Measurements from ENCODE around the gene ARL6IP6.
A peak's percentile ranks its signal among the peaks of the same experiment; 100 is the strongest.
"Not testable (repeated sequence)": the region's sequence is repeated elsewhere in the genome, so short reads cannot be mapped to it uniquely, and the experiment has no call there.

ARL6IP6 gene

DNA sequence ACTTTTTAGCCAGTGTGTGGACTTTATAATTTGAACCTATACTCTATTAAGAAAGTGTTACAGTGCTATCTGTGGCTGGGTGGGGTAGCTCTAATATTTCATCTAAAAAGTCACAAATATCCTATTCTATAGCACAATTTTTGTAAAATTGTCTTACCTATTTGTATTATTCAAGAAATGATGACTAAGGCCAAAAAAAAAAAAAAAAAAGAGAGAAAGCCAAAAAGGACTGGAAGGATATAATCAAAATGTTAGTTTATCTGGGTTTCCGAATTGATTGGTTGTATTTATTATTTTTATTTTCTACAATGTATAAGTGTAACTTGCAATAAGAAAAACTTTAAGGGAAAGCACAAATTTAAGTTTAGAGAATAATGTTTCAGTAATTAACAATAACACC, 5.5 kb downstream of the ARL6IP6 start:
- no peak for DNase-seq

DNA sequence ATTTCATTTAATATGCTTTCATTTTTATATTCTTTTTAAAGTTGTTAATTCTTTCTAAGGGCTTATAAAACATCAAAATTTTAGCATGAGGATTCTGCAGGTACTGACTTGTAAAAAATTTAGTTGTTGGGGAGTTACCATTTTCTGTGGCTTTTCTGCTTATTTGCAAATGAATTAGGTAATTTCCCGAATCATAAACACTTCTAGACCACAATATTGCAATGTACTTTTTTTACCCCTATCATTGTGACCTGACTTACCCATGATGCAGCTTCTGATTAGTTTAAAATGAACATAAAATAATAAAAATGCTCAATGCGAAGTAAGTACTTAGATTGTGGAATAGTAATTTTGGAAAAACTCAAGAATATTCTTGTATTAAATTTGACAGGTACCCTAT, 11.4 kb downstream of the ARL6IP6 start:
- peak; percentile 52 for DNase-seq

DNA sequence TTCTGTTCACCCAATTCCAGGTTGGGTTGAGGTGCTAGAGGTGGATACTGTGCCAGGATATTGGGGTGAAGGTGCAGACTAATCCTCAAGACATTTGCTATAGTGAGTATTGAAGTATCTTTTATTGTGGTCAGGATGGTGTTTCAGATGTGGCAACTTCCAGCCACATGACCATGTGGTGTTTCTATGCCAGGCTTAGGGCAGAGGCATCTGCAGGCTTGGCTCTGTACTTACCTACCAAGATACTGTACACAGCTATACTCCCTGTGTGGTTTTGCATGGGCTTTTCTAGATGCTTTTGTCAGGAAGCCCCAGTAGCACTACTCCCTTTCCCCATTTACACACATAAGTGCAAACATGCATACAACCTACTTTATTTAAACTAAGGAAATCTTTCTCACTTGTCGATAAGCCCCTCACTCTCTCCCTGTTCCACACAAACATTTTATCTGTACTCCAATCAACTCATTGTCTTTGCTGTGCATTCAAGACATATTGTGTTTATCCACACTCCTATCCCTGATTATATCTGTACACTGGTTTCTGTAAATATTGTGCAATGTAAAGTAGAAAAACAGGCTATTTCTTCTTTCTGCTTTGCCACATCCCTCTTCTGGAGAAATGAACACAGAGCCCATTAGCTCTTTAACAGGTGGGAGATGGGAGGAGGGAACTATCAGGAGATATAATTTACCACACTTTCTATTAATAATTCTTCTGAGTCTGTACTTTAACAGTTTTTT, 12.3 kb downstream of the ARL6IP6 start:
- peak; percentile 82 for DNase-seq

DNA sequence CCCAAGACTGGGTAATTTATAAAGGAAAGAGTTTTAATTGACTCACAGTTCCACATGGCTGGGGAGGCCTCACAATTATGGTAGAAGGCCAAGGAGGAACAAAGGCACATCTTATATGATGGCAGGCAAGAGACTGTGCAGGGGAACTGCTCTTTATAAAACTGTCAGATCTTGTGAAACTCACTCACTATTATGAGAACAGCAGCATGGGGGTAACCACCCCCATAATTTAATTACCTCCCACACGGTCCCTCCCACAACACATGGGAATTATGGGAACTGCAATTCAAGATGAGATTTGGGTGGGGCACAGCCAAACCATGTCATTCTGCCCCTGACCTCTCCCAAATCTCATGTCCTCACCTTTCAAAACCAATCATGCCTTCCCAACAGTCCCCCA, 19.1 kb downstream of the ARL6IP6 start:
- DNase-seq: not testable (repeated sequence)

DNA sequence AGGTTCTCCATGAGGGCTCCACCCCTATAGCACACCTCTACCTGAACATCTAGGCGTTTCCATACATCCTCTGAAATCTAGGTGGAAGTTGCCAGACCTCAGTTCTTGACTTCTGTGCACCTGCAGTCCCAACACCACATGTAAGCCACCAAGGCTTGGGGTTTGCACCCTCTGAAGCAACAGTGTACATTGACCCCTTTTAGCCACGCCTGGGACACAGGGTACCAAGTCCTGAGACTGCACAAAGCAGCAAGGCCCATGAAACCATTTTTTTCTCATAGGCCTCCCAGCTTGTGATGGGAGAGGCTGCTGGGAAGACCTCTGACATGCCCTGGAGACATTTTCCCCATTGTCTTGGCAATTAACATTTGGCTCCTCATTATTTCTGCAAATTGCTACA, 20.0 kb downstream of the ARL6IP6 start:
- DNase-seq: no peak

DNA sequence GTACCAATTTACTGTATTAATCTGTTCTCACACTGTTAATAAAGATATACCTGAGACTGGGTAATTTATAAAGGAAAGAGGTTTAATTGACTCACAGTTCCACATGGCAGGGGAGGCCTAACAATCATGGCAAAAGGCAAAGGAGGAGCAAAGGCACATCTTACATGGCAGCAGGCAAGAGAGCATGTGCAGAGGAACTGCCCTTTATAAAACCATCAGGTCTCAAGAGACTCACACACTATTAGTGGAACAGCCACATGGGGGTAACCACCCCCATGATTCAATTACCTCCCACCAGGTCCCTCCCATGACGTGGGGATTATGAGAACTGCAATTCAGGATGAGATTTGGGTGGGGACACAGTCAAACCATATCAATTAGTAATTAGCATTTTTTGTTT, 21.3 kb downstream of the ARL6IP6 start:
- not testable (repeated sequence) for DNase-seq

DNA sequence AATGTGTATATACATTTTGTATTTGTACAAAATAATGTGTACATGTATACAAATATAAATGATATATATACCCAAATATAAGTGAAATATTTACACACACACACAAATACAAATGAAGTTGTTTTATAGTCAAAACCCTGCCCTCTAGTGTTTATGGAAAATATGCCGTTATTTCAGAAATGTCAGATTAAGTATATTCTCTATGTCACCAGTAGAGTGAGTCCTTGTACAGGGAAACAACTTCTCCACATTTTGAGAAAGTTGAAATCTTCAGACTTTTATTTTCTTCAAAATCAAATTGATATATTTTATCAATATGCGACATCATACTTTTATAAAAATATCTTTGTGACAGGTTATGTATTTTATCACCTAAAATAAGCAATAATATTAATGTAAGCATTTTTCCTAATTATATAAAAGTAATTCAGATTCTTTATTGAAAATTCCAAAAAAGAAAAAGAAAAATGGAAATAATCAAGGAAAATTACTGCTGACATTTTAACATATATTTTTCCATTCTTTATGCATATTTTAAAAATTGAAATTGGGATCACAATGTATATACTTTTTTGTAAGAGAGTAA, 22.4 kb downstream of the ARL6IP6 start:
- DNase-seq: peak; percentile 87

DNA sequence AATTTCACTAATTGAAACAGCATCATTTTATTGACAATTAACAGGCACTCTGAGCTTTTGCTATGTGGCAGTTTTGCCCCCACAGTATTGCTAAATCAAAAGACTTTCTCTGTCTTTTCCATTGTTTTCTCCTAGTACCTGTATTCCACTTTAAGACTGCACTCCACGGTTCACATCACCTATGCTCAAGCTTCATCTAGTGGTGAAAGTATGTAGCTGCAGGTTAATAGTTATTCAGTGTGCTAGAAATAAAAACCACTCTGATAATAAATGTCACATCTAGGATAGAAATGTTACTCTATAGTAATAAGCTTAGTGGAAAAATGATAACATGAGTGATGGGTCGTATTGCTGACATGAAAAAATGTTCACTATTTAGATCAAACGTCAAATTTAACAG, 24.6 kb downstream of the ARL6IP6 start:
- peak; percentile 50 for DNase-seq

DNA sequence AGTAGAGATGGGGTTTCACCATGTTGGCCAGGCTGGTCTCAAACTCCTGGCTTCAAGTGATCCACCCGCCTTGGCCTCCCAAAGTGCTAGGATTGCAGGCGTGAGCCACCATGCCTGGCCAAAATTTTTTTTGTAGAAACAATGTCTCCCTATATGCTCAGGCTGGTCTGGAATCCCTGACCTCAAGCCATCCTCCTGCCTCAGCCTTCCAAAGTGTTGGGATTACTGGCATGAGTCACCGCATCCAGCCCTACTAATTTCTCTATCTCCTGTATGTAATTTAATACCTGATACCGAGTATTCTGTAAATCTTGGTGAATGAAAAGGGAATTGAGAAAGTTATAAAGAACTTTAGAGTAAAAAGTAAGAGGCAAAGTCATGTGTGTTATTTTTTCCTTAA, 29.3 kb downstream of the ARL6IP6 start:
- not testable (repeated sequence) for DNase-seq

DNA sequence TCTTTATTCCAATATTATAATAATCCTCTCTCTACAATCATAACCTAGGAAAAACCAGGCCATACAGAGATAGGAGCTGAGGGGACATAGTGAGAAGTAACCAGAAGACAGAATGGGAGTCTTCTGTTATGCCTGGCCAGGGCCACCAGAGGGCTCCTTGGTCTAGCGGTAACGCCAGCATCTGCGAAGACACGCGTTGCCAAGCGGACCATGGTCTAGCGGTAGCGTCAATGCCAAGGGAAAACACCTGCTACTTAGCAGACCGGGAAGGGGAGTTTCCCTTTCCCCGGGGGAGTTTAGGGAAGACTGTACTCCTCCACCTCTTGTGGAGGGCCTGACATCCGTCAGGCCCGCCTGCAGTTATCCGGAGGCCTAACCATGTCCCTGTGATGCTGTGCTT, 36.6 kb downstream of the ARL6IP6 start:
- peak; percentile 24 for DNase-seq

DNA sequence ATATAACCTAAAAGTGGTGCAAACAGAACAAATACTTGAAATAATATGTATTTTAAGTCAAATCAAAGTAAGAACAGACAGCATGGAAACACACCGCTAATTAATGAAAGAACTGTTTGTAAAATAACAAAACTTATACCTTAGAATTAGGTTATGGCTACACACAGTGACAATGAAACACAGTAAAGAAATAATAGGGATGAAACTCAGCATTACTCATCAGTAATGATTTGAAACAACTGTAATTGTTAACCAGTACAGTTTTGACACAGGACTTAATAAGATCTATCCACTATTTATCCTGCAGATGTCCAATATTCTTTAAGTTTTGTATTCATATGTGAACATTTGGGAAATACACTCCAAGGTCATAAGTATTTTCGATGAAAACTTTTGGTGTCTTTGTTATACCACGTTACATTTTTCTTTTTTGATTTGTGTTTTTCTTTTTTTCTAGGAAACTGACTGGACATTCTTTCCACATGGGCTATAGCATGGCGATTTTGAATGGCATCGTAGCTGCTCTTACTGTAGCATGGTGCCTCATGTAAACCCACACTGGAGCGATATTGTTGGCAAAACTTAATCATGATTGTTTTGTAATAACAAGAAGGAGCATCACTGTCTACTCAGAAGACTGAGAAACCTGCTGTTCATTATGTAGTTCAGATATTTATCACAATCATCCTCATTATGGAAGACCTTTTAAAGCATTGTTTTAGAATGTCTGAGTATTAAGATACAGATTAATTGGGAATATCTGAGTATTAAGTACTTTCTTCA, 41.1 kb downstream of the ARL6IP6 start:
- DNase-seq: no peak

DNA sequence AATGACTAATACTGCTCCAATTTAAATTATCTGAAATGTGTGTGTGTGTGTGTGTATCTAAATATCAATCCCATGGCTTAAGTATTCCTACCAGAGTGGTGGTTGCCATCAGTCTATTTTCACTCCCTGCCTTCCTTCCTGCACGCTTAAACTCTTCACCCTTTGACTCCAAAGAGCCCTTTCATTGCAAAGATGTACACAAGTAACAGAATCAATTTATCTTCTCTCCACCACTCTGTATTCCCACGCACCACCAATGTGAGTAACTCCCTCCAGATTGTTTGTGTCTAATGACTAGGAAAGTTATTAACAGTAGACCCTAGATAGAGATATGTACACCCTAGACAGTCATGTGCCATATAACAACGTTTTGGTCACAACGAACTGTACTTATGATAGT, 42.8 kb downstream of the ARL6IP6 start:
- no peak for DNase-seq

DNA sequence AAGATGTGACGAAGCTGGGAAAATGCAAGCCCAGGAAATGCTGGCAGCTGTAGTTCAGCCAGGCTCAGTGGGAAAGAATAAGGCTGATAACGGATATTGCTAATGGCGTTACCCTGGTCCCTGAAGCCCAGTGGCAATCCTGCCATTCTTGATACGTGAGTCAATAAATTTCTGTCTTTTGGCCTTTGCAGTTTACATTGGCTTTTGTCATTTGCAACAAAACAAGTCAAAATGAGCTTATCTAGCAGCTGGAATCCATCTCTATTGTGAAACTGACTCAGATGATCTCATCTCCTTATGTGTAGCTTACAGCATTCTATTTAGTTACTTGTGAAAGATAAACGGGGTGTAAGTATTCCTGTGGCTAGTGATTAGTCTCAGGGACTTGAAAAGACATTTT, 43.8 kb downstream of the ARL6IP6 start:
- DNase-seq: peak; percentile 8

DNA sequence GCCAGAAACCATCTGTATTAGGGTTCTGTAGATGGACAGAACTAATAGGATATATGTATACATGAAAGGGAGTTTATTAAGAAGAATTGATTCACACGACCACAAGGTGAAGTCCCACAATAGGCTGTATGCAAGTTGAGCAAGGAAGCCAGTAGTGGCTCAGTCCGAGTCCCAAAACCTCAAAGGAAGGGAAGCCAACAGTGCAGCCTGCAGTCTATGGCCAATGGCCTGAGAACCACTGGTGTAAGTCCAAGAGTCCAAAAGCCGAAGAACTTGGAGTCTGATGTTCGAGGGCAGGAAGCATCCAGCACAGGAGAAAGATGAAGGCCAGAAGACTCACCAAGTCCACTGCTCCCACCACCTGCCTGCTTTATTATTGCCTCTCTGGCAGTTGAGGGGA, 44.8 kb downstream of the ARL6IP6 start:
- not testable (repeated sequence) for DNase-seq

DNA sequence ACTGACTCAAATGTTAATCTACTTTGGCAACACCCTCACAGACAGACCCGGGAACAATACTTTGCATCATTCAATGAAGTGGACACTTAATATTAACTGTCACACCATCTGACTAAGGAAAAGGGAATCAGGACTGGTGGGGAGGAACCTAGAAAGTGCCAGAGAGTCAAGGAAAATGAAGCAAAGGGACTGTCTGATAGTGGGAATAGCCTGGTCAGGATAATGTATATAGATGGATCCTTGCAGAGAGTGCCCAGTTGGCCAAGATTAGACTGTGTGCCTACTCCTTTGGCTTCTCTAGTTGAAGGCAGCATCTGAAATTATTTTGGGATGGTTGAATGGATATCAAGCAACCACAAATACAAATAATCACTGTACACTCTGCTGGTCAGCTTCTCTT, 45.2 kb downstream of the ARL6IP6 start:
- DNase-seq: no peak

DNA sequence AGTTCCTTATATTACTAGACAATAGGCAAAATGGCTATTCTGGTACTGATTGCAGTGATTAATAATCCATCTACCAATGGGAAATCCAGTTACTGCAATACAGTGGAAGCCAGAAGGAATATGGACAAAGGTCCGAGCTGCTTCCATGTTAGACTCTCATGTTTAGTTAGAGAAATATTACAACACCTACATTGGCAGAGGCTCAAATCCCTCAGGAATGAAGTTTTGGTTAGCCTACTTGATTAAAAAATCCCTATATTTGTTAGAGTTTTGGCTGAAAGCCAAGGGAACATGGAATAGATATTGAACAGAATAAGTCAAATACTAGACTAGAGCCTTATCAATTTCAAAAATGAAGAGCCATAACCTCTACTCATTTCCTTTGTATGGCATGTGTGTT, 48.5 kb downstream of the ARL6IP6 start:
- no peak for DNase-seq

DNA sequence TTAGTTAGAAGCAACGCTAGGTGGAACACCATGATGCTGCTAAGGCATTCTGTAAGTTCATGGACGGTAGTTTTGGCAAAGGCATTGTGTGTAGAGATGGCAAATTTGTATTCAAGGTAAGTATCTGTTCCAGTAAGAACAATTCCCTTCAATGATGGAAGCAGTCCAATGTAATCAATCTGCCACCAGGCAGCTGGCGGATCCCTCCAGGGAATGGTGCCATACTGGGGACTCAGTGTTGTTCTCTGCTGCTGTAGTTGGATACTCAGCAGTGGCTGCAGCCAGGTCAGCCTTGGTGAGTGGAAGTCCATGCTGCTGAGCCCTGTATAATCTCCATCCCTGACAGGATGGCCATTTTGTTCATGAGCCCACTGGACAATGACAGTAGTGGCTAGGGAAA, 62.8 kb downstream of the ARL6IP6 start:
- DNase-seq: no peak

DNA sequence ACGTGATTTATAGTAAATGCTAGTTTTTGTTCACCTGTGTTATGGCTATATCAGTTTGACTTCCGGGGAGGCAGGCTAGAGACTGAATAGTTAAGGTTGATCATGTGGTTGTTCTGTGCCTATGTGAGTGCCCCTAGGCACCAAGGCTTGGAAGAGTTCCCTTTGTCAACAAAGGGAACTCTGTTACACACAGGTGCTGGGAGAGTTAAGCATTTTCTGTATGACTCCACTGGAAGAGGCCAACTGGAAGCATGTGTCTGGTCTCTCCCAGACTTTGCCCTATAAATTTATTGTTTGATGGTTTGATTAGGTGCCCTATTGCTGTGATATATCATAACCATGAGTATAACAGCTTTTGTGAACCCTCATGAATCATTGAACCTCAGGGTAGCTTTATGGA, 63.8 kb downstream of the ARL6IP6 start:
- DNase-seq: no peak

DNA sequence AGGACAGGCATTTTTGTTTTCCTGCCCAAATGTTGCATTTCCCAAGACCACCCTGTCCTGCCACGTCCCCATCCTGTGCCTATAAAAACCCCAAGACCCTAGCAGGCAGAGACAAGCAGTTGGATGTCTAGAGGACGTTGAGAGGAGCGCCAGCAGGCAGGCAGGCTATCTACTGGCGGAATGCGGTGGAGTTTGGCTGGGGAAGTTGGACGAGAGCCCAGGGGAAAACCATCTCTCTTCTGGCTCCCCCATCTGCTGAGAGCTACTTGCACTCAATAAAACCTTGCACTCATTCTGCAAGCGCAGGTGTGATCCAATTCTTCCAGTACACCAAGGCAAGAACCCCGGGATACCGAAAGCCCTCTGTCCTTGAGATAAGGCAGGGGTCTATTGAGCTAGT, 72.5 kb downstream of the ARL6IP6 start:
- no peak for DNase-seq

DNA sequence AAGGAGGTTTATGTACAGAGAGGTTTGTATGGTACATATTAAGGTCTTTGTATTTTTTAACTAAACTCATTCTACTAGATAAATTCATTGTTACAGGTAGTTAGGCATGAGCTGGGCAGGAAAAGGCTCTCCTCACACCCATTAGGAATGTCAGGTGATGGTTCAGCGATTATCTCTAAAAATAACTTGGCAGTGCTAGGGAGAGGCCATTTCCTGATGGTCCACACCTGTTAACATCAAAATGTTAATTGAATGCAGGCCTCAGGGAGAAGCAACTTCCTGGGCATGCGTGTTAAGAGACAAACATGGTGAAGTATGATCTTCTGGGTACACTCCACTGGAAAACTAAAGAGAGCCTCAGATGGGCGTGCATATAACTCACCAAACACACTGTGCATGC, 73.6 kb downstream of the ARL6IP6 start:
- DNase-seq: no peak

DNA sequence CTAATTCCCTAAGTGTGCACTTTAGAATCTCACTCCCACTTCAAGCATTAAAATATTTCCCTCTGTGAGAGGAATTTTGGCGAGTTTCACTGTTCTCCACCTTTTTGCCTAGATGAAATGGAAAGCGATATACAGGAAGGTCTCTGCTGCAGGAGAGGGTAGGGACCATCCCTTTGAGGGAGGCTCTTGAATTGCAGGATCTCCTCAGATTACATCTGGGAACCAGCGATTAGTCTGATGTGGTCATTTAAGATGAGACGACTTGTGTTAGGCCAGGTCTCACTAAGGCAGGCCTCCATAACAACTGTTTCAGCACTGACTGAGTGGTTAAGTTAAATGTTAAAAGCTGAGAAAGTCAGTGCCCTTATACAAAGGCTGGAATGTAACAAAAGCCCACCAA, 74.6 kb downstream of the ARL6IP6 start:
- DNase-seq: no peak

DNA sequence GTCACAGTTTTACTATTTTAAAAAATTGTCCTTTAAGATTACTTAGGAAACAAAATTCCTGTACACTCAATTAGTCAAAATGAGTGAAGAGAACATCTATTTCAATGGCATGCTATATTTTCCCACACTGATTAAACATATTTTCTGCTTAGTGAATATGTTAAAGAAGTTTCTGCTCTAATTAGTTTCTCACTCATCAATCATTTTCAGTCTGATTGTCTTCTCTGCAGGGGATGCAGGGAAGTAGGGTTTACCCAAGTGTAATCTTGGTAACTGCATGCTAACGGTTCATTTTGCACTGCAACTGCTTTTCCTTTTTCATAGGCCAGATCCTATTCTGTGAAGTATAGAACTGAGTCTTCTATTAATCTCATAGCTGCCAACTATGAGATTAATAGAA, 78.5 kb downstream of the ARL6IP6 start:
- DNase-seq: no peak

DNA sequence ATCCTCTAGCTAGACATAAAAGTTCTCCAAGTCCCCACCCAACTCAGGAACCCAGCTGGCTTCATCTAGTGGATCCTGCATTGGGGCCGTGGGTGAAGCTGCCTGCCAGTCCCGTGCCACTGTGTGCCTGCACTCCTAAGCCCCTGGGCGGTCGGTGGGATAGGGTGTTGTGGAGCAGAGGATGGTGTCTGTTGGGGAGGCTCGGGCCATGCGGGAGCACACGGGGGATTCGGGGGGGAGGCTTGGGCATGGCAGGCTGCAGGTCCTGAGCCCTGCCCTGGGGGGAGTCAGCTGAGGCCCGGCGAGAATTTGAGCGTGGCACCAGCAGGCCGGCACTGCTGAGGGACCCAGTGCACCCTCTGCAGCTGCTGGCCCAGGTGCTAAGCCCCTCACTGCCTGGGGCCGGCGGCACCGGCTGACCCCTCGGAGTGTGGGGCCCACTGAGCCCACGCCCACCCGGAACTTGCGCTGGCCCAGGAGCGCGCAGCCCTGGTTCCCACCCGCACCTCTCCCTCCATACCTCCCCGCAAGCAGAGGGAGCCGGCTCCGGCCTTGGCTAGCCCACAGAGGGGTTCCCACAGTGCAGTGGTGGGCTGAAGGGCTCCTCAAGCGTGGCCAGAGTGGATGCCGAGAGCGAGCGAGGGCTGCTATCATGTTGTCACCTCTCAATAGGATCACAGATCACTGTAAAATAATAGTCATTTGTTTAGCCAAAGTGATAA, 86.4 kb downstream of the ARL6IP6 start:
- DNase-seq: no peak

DNA sequence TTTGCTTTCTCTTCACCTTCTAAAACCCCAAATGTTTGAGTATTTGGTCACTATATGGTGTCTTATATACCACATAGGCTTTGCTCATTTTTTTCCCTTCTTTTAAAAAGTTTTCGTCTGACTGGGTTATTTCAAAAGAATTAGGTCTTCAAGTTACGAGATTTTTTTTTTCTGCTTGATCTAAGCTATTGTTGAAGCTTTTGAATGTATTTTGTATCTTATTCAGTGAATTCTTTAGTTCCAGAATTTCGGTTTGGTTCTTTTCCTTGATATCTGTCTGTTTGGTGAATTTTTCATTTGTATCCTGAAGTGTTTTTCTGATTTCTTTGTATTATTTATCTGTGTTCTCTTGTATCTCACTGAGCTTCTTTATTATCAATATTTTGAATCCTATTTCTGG, 93.5 kb downstream of the ARL6IP6 start:
- DNase-seq: no peak

All from hematopoietic multipotent progenitor cell treated with erythropoietin and hydrocortisone succinate and interleukin-3 and kit ligand, for 4 days (in vitro differentiated cells).